GM12878 (cell line): ENCODE results near the gene FCER1G.
"Not testable (repeated sequence)": the region's sequence is repeated elsewhere in the genome, so short reads cannot be mapped to it uniquely, and the experiment has no call there.

Source experiments
- BCLAF1 ChIP-seq: fragments of 450-650 bp; IDR thresholded peaks from 2 replicates; pipeline ENCODE4 v1.6.1; 2017; ENCODE audit warnings: antibody characterized with exemption, mild to moderate bottlenecking, moderate library complexity
- CBX5 ChIP-seq: sonication (generic); IDR thresholded peaks from 2 replicates; pipeline ENCODE4 v1.6.1; 2016; ENCODE audit warnings: low read depth, moderate library complexity, mild to moderate bottlenecking, inconsistent platforms
- CTCF ChIP-seq, 3 experiments: IDR thresholded peaks in 2 of 3; conservative IDR thresholded peaks in 1 of 3; 2 replicates each; pipeline ENCODE4 v1.5.1; 2011; ENCODE audit warnings: low read depth in 3 of 3, low read length in 3 of 3, mild to moderate bottlenecking in 3 of 3, control low read depth in 2 of 3, moderate library complexity in 2 of 3, inconsistent platforms in 1 of 3, mixed read lengths in 1 of 3; ENCODE audit not compliant: control insufficient read depth in 2 of 3, insufficient read depth in 1 of 3; ENCODE audit errors: extremely low read depth in 1 of 3
- EP300 ChIP-seq, 2 experiments: fragments of 150-350 bp in 1 of 2; IDR thresholded peaks; 2 replicates each; pipeline ENCODE4 v1.6.1; 2011 to 2012; ENCODE audit warnings: low read depth in 2 of 2, low read length in 2 of 2, borderline replicate concordance in 1 of 2, improper control_type of control experiment in 1 of 2, inconsistent platforms in 1 of 2; ENCODE audit not compliant: control insufficient read depth in 1 of 2
- JUND ChIP-seq: IDR thresholded peaks from 2 replicates; pipeline ENCODE4 v1.6.1; 2012; ENCODE audit warnings: low read depth, mild to moderate bottlenecking, low read length, improper control_type of control experiment, moderate library complexity
- NFYB ChIP-seq: IDR thresholded peaks from 2 replicates; pipeline ENCODE4 v1.6.1; 2011; ENCODE audit warnings: low read depth, mild to moderate bottlenecking, low read length, improper control_type of control experiment, moderate library complexity; ENCODE audit not compliant: insufficient read depth
- NKRF ChIP-seq: fragments of 450-650 bp; conservative IDR thresholded peaks from 2 replicates; pipeline ENCODE4 v1.6.1; 2017; ENCODE audit warnings: mild to moderate bottlenecking, moderate library complexity
- NR2C2 ChIP-seq: IDR thresholded peaks from 2 replicates; pipeline ENCODE4 v1.6.1; 2011; ENCODE audit warnings: borderline replicate concordance, low read depth; ENCODE audit not compliant: control insufficient read depth, insufficient read length
- POLR2AphosphoS2 ChIP-seq: IDR thresholded peaks from 2 replicates; pipeline ENCODE4 v1.6.1; 2011; ENCODE audit warnings: low read depth, mild to moderate bottlenecking, low read length, improper control_type of control experiment, moderate library complexity
- REST ChIP-seq: IDR thresholded peaks from 2 replicates; pipeline ENCODE4 v1.6.1; 2012; ENCODE audit warnings: mild to moderate bottlenecking, low read depth, low read length
- SP1 ChIP-seq: IDR thresholded peaks from one replicate; pipeline ENCODE4 v1.6.1; 2011; ENCODE audit warnings: low read depth, low read length
- SUZ12 ChIP-seq: fragments of 200-600 bp; sonication (generic); IDR thresholded peaks from one replicate; pipeline ENCODE4 v1.6.1; 2018; ENCODE audit warnings: antibody characterized with exemption, mild to moderate bottlenecking; ENCODE audit not compliant: unreplicated experiment

GRCh38 chr1:161257109-161257508, 42.0 kb downstream of the FCER1G start:
- TF ChIP-seq NR2C2; CTCF (IDR thresholded peaks at IDR 0.05 in 2 of 3, conservative IDR thresholded peaks at IDR 0.05 in 1 of 3; ENCODE audit: control insufficient read depth in 2 of 3, extremely low read depth in 1 of 3, insufficient read depth in 1 of 3, low read depth in 3 of 3, low read length in 3 of 3); BCLAF1; SP1; POLR2AphosphoS2; NKRF; CBX5; JUND; REST; EP300 (IDR thresholded peaks at IDR 0.05; ENCODE audit: borderline replicate concordance in 1 of 2, control insufficient read depth in 1 of 2, low read depth in 2 of 2, low read length in 2 of 2); SUZ12; NFYB: not testable (repeated sequence)
